ENCODE results near the gene FTO.

DNA sequence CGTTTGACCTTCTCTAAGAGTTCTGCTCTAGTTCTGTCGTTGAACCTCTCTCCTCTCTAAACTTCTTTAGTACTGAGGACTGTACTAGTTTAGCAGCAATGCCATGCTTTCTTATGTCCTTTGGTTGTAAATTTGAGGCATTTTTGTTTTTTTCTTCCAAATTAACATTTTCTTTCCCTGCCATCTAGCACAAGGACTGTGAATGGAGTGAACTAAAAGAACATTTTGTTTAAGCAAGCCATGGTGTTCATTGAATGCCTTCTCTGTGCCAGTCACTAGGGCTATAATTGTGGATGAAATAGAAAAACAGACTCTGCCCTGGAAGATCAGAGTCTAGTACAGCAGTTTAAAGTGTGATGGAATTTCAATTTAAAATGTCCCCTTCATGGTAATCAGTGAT is 137.9 kb downstream of the FTO start:
- TF ChIP-seq, protein P1, sequence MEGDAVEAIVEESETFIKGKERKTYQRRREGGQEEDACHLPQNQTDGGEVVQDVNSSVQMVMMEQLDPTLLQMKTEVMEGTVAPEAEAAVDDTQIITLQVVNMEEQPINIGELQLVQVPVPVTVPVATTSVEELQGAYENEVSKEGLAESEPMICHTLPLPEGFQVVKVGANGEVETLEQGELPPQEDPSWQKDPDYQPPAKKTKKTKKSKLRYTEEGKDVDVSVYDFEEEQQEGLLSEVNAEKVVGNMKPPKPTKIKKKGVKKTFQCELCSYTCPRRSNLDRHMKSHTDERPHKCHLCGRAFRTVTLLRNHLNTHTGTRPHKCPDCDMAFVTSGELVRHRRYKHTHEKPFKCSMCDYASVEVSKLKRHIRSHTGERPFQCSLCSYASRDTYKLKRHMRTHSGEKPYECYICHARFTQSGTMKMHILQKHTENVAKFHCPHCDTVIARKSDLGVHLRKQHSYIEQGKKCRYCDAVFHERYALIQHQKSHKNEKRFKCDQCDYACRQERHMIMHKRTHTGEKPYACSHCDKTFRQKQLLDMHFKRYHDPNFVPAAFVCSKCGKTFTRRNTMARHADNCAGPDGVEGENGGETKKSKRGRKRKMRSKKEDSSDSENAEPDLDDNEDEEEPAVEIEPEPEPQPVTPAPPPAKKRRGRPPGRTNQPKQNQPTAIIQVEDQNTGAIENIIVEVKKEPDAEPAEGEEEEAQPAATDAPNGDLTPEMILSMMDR (conservative IDR thresholded peaks at IDR 0.05): no peak
- TF ChIP-seq ZFX (IDR thresholded peaks at IDR 0.05): no peak
